Spinal cord (tissue), 10 donors: ENCODE data around the gene RDH5. TPM values are rescaled to one million over a fixed set of nuclear protein-coding genes. Genes with fewer than 3 reads are reported as not detected.
A peak's percentile ranks its signal among the peaks of the same experiment; 100 is the strongest.

Experiments used
- DNase-seq, 6 donors: peaks; one replicate each; pipeline versions ENCODE4 v3.0.0 to v3.0.0-alpha.2; 2013 to 2015; ENCODE audit warnings: low spot score in 6 of 6, low read depth in 4 of 6
- H3K27ac ChIP-seq: one replicate; pipeline ENCODE4 v1.5.1; 2013; ENCODE audit warnings: low read depth, low read length, control low read depth
- H3K27me3 ChIP-seq: one replicate; pipeline ENCODE4 v1.6.1; 2013; ENCODE audit warnings: low read length; ENCODE audit not compliant: control insufficient read depth, insufficient read depth
- H3K36me3 ChIP-seq: one replicate; pipeline ENCODE4 v1.6.1; 2013; ENCODE audit warnings: low read length; ENCODE audit not compliant: control insufficient read depth, insufficient read depth
- H3K4me1 ChIP-seq: one replicate; pipeline ENCODE4 v1.6.1; 2013; ENCODE audit warnings: low read length; ENCODE audit not compliant: control insufficient read depth, insufficient read depth
- H3K4me3 ChIP-seq: one replicate; pipeline ENCODE4 v1.5.1; 2013; ENCODE audit warnings: low read depth, low read length, control low read depth
- H3K9me3 ChIP-seq: one replicate; pipeline ENCODE4 v1.6.1; 2013; ENCODE audit warnings: low read length; ENCODE audit not compliant: control insufficient read depth, insufficient read depth
- WGBS: methylation state at CpG from one replicate; pipeline ENCODE4 v1.1.5; 2013; ENCODE audit warnings: missing lambda C conversion rate; ENCODE audit not compliant: insufficient coverage; 5-methylcytosine and 5-hydroxymethylcytosine counted together
- long read RNA-seq, 4 donors: transcript quantifications; one replicate each; lab custom pipeline, GENCODE V29; 2026
- polyA plus RNA-seq, 2 donors: library from polyadenylated mRNA; unstranded; fragments of 120-200 nt; gene quantifications; one replicate each; pipeline ENCODE4 v1.2.1, GENCODE V29; 2013; ENCODE audit not compliant: insufficient read length in 2 of 2
- total RNA-seq, 2 donors: library from RNA; depleted of rRNA in 1 of 2; stranded (reverse); fragments of 120-200 nt in 1 of 2; fragments of >200 nt in 1 of 2; gene quantifications; one replicate each; pipeline versions ENCODE4 v1.2.3 to v1.2.4, GENCODE V29; 2013 to 2014
- donor health status: healthy.

Gene RDH5
- total RNA-seq (10 to 100 TPM in 1 of 2 donors, 1 to 10 TPM in 1; 7.7 to 15.4 TPM), polyA plus RNA-seq (10 to 100 TPM in 1 of 2 donors, 1 to 10 TPM in 1; 9.2 to 18.3 TPM)
- long read RNA-seq, donor 1, transcript RDH5-208 (2 exons, 976 nt): major isoform, 5 of 880 reads
- long read RNA-seq, donor 1, partial matches to known transcripts: 845 of 880 reads
- long read RNA-seq, donor 1, other reads (novel, unspliced or antisense): 30 of 880 reads
- long read RNA-seq, donor 2, partial matches to known transcripts: 225 of 233 reads
- long read RNA-seq, donor 2, other reads (novel, unspliced or antisense): 6 of 233 reads
- long read RNA-seq, donor 3, partial matches to known transcripts: 117 of 280 reads
- long read RNA-seq, donor 3, other reads (novel, unspliced or antisense): 163 of 280 reads
- long read RNA-seq, donor 4, transcript RDH5-208 (2 exons, 976 nt): major isoform, 6 of 2,170 reads
- long read RNA-seq, donor 4, partial matches to known transcripts: 2,128 of 2,170 reads
- long read RNA-seq, donor 4, other reads (novel, unspliced or antisense): 36 of 2,170 reads

- no CpG with 5 or more reads among the region's 6 CpGs for WGBS
- Histone ChIP-seq H3K4me3 (no peak within 1 kb of the TSS), H3K36me3 (peaks cover 49% of the 10 kb centered on the region), H3K9me3 (no peaks in the 10 kb centered on the region), H3K27ac (peak within 1 kb of the TSS; percentile 97), H3K27me3 (no peaks in the 10 kb centered on the region), H3K4me1 (peaks cover 73% of the 10 kb centered on the region)
- DNase-seq: peak in 1 of 6 donors; percentile 66
These were observed at the start of gene RDH5 for GRCh38 chr12:55720071-55720564. TSS of gene RDH5 (plus strand) at chr12:55720393. CDS start at chr12:55721185, 792 bp downstream.

DNA sequence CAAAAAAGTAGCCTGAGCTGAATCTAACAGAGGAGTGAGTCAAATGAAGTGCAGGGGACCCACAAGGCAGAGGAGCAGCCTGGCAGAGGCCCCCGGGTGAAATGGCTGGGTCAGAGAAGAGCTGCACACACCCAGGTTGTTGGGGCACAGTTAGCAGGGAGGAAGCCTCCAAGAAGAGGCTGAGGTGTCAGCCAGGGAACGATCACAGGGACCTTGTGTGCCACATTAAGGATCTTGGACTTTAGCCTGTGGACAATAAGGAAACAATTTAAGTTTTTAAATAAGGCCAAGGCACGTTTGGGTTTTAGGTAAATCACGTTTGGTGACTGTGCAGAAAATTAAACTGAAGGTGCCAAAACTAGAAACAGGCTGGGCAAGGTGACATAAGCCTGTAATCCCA is 48.4 kb upstream of the RDH5 start:
- DNase-seq: no peak
- no peaks in the 10 kb centered on the region for H3K9me3 ChIP-seq
- H3K27me3 ChIP-seq: no peaks in the 10 kb centered on the region
- H3K4me3 ChIP-seq: no peak overlapping the region
- no peaks in the 10 kb centered on the region for H3K36me3 ChIP-seq
- no peaks in the 10 kb centered on the region for H3K4me1 ChIP-seq
- H3K27ac ChIP-seq: no peak overlapping the region
- WGBS: 73% methylated on average over 4 of the region's 4 CpGs

DNA sequence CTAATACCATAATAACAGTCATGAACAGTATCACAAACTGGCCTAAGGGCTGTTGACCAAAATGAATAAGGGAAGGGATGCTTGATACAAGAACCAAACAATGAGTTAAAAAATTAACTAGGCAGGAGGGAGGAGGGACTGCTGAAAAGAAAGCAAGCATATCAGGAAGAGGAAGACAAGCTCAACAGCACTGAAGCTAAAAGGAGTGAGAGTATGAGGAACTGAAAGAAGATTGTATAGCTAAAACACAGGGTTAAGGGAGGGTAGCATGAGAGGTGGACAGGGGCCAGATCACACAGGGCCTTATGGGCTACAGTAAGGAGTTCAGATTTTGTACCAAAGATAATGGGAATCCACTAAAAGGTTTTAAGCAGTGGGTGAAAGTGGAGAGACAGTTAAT is 46.6 kb upstream of the RDH5 start:
- no peaks in the 10 kb centered on the region for H3K36me3 ChIP-seq
- no peaks in the 10 kb centered on the region for H3K4me1 ChIP-seq
- no peak overlapping the region for H3K27ac ChIP-seq
- H3K4me3 ChIP-seq: no peak overlapping the region
- no peaks in the 10 kb centered on the region for H3K9me3 ChIP-seq
- DNase-seq: no peak
- H3K27me3 ChIP-seq: no peaks in the 10 kb centered on the region

- H3K27ac ChIP-seq: no peak overlapping the region
- H3K9me3 ChIP-seq: no peaks in the 10 kb centered on the region
- no peak for DNase-seq
- WGBS: 88% methylated on average over 6 of the region's 8 CpGs
- H3K27me3 ChIP-seq: no peaks in the 10 kb centered on the region
- no peak overlapping the region for H3K4me3 ChIP-seq
- no peaks in the 10 kb centered on the region for H3K4me1 ChIP-seq
- H3K36me3 ChIP-seq: no peaks in the 10 kb centered on the region
These were observed 44.5 kb upstream of the RDH5 start for GRCh38 chr12:55675666-55676065.

- Histone ChIP-seq H3K27ac (no peak overlapping the region), H3K4me1 (peaks cover 6% of the 10 kb centered on the region), H3K27me3 (peaks cover under 1% of the 10 kb centered on the region), H3K36me3 (no peaks in the 10 kb centered on the region), H3K4me3 (no peak overlapping the region), H3K9me3 (no peaks in the 10 kb centered on the region)
- 67% methylated on average over 3 of the region's 6 CpGs for WGBS
- DNase-seq: no peak
These were observed 43.5 kb upstream of the RDH5 start for GRCh38 chr12:55676707-55677106.

- H3K27me3 ChIP-seq: peaks cover 4% of the 10 kb centered on the region
- no peak for DNase-seq
- H3K4me3 ChIP-seq: no peak overlapping the region
- no peaks in the 10 kb centered on the region for H3K9me3 ChIP-seq
- H3K27ac ChIP-seq: no peak overlapping the region
- WGBS: 81% methylated on average over 3 of the region's 5 CpGs
- H3K4me1 ChIP-seq: peaks cover 10% of the 10 kb centered on the region
- no peaks in the 10 kb centered on the region for H3K36me3 ChIP-seq
These were observed 40.5 kb upstream of the RDH5 start for GRCh38 chr12:55679691-55680090.

DNA sequence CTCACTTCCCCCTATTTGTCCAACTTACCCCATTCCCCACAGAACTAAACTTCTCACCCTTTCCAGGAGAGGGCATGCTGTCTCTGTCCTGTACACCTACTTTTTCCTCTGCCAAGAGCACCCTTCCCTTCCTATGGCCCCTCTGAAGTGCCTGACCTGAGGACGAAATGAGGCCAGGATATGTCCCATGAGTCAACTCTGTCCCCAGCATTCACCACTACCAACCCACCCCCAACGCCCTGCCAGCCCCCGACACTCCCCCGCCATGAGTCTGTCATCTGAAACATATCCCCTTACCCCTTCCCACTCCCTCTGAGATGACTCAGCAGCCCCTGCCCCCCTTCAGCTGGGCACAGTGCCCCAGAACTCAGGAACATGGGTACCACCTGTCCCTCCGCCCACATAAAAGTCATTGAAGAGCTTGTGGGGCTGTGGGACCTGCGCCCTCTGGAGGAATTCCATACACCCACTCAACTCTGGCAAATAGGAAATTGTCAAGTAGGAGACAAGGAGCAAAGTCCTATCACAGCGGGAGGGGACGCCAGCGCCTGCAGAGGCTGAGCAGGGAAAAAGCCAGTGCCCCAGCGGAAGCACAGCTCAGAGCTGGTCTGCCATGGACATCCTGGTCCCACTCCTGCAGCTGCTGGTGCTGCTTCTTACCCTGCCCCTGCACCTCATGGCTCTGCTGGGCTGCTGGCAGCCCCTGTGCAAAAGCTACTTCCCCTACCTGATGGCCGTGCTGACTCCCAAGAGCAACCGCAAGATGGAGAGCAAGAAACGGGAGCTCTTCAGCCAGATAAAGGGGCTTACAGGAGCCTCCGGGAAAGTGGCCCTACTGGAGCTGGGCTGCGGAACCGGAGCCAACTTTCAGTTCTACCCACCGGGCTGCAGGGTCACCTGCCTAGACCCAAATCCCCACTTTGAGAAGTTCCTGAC is 38.8 kb upstream of the RDH5 start:
- no peak overlapping the region for H3K4me3 ChIP-seq
- DNase-seq: peak in 2 of 6 donors; percentile 10 to 49
- H3K27ac ChIP-seq: no peak overlapping the region
- H3K27me3 ChIP-seq: peaks cover 4% of the 10 kb centered on the region
- WGBS: 20% methylated on average over 12 of the region's 17 CpGs
- H3K4me1 ChIP-seq: peaks cover 10% of the 10 kb centered on the region
- peaks cover 13% of the 10 kb centered on the region for H3K36me3 ChIP-seq
- no peaks in the 10 kb centered on the region for H3K9me3 ChIP-seq

DNA sequence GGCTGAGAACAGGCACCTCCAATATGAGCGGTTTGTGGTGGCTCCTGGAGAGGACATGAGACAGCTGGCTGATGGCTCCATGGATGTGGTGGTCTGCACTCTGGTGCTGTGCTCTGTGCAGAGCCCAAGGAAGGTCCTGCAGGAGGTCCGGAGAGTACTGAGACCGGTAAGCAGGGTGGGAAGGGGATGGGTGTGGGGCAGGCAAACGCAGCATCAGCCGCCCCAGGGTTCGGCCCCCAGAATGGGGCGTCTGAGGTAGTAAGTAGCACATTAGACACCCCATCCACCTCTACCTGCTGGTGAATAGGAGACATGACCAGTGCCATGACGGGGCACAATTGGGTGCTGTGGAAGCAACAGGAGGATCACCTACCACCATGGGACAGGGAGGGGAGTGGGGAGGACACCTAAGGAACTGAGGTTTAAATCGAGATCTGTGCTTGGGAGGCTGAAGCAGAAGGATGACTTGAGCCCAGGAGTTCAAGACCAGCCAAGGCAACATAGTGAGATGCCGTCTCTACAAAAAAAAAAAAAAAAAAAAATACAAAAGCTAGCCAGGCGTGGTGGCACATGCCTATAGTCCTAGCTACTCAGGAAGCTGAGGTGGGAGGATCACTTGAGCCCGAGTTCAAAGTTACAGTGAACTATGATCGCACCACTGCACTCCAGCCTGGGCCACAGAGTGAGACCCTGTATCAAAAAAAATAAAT is 38.0 kb upstream of the RDH5 start:
- Histone ChIP-seq H3K4me1 (peaks cover 10% of the 10 kb centered on the region), H3K27me3 (peaks cover 4% of the 10 kb centered on the region), H3K27ac (no peak overlapping the region), H3K36me3 (peaks cover 19% of the 10 kb centered on the region), H3K9me3 (no peaks in the 10 kb centered on the region), H3K4me3 (no peak overlapping the region)
- DNase-seq: no peak
- 100% methylated on average over 2 of the region's 13 CpGs for WGBS

- Histone ChIP-seq H3K4me1 (peaks cover 10% of the 10 kb centered on the region), H3K27ac (no peak overlapping the region)
- WGBS: 91% methylated on average over 5 of the region's 7 CpGs
These were observed 36.5 kb upstream of the RDH5 start for GRCh38 chr12:55683676-55684075.

More at GRCh38 chr12:55683676-55684075, 36.5 kb upstream of the RDH5 start:
- Histone ChIP-seq H3K9me3 (no peaks in the 10 kb centered on the region), H3K36me3 (peaks cover 28% of the 10 kb centered on the region), H3K27me3 (peaks cover 4% of the 10 kb centered on the region), H3K4me3 (no peak overlapping the region)
- DNase-seq: no peak
